ENCODE results near the gene LMX1A.

The LMX1A gene

DNA sequence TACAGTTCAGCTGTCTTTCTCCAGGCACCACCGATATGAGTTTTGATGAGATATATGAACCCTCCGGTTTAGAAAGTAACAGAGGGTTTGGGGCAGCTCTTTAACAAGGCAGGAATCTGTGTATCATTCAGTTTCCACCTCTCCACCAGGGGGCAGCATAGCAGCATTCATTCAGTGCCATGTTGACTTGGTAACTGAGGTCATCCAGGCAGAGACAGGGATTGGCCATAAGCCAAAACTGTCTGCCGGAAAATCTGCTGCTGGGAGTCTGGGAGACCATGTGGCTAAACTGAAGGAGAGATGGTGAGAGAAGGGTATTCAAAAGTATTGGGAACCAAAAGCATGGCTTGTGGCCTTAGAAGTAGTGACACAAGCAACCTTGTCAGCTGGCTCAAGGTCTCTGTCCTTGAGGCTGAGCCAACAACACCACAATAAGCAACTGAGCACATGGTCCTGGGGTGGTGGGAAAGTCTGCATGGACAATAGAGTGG lies 98.5 kb downstream of the LMX1A start:
- peak; percentile 35 for DNase-seq

DNA sequence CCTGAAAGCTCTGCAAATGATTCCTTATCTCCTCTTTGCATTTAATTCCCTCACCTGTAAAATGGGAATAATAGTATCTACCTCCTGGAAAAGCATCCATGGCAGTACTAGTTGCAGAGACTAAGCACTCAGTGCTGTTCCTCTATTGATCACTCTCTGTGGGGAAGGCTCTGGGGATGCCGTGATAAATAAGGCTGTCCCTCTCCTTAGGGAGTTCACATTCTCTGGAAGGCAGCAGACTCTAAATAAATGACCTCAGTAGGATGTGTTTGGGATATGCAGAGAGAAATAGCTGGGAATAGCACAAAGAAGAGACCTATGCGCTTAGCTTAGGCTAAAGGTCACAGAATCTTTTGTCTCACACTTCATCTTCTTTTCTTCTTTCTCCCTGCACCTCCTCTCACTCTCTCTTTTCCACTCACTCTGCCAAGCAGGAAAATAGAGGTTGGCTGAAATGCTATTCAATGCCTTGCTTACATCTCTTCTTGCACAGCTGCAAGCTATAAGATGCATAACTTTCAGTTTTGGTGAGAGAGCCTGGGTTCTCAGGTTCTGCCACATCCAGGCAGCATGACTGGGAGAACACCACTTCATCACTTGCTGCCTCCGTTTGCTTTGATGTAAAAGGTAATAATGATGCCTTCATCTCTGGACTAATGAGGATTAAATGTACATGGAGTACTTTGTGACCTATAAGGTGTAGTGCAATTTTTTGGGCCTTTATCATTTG lies 101.5 kb downstream of the LMX1A start:
- no peak for DNase-seq

- DNase-seq: no peak
Observed at GRCh38 chr1:165254376-165254775, 102.1 kb downstream of the LMX1A start.

- DNase-seq: no peak
Observed at GRCh38 chr1:165253818-165254254, 102.7 kb downstream of the LMX1A start.

DNA sequence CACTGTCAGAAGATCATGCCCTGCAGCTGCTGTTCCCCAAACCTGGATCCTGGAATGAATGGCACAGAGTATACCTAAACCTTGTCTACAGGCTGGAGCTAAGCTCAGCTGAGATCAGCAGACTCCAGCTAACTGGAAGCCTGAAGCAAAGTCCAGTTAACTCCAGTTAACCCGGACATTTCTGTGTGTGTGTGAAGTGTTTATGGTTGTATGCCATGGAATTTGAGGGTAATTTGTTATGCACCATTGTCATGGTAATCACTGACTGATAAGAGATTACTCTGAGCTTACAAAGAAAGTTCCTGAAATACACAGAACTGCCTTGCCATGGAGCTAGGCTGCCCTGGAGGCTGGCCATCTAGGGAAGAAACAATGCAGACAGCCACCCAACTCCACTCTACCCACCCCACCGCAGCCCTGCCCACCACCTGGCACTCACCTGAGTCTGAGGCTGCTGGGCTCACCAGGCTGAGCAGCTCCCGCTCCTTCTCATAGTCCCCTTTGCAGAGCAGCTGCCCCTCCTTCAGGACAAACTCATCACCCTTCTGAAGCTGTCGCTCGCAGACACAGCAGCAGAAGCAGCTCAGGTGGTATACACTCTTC lies 107.4 kb downstream of the LMX1A start:
- no peak for DNase-seq

GRCh38 chr1:165241952-165242351 lies 114.6 kb downstream of the LMX1A start:
- no peak for DNase-seq

- DNase-seq: no peak
Observed at GRCh38 chr1:165241321-165241720, 115.2 kb downstream of the LMX1A start.

DNA sequence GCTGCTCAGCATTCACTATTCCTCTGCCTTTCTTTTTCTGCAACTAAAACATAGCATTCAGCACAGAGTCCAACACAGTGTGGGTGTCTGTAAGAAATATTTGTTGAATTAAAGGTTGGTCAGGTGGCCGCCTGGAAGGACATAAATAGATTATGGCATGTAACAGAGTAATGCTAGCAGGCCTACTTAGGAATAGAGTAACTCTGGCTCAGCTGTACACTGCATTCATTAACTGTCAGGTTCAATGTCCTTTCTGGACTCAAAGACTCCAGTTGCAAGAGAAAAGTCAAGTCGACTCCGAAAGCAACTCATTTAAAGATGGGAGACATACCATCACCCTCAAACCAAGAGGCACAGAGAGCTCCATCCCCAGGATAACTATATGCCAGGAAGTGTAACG lies 116.0 kb downstream of the LMX1A start:
- no peak for DNase-seq

GRCh38 chr1:165239873-165240272 lies 116.6 kb downstream of the LMX1A start:
- no peak for DNase-seq

DNA sequence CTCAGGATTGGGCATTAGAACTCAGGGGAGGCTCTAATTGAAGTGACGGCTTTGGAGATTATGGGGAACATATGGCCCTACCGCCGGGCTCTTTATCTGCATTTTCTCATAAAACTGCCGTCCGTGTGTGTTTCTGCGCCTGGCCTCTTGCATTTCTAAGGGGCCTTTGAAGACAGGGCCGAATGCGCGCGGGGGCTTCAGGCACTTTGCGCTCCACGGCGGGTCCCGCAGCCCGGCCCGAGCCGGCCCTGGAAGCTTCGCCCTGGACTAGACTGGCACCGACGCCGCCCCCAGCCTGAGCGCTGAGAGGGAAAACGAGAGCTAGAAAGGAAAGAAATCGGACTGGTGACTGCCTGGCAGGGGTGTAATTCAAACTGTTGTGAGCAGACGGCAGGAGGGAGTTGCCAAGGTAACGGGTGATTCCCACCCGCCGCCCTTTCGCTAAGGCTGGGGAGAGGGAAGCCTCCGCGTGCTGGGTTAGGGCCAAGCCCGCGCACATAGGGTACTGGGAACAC lies 120.7 kb downstream of the LMX1A start:
- no peak for DNase-seq

DNA sequence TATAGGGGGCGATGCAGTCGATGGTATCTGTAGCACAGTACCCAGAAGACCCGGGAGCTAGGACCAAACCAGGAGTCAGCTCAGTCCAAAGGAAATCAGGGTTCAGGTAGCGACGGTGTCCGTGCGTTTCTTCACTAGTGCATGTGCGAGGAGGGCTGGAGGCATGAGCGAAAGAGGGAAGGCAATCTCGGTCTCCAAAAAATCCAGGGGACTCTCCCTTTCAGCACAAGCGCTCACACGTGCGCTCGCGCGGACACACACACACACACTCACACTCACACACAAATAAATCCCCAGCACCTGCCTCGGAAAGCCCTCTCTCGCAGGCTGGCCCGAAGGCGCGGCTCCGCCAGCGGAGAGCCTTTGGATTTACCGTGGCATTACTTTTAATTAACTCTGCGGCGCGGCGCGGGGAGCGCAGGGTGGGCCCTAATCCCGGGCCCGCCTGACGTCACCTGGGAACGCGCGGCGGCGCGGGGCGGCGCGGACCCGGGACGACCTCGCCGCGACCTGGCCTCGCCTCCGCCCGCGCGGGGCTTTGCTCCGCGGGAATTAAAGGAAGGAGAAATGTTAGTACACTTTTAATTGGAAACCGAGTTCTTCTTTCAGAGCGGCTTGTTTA lies 121.2 kb downstream of the LMX1A start:
- DNase-seq: no peak

DNA sequence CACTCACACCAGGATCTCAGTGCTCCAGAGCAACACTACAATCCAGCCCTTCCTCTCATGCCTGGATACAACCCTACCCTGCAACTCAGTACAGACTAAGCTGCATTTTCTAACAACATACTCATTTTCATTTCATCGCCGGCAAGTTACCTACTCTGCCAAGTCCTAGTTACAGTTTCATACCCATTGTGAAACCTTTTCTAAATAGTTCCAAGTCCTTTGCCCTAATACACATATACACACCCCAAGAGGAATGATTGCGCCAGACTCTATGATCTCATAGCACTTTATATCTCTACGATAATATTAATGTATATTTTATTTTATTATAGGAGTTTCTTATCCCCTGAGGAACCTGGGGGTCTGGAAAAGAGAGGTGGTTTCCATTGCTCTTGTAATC lies 122.4 kb downstream of the LMX1A start:
- DNase-seq: no peak

- no peak for DNase-seq
Observed at GRCh38 chr1:165228676-165229075, 127.8 kb downstream of the LMX1A start.

- no peak for DNase-seq
Observed at GRCh38 chr1:165228111-165228655, 128.3 kb downstream of the LMX1A start.

GRCh38 chr1:165226326-165226725 lies 130.2 kb downstream of the LMX1A start:
- DNase-seq: no peak

GRCh38 chr1:165225650-165226049 lies 130.9 kb downstream of the LMX1A start:
- no peak for DNase-seq

DNA sequence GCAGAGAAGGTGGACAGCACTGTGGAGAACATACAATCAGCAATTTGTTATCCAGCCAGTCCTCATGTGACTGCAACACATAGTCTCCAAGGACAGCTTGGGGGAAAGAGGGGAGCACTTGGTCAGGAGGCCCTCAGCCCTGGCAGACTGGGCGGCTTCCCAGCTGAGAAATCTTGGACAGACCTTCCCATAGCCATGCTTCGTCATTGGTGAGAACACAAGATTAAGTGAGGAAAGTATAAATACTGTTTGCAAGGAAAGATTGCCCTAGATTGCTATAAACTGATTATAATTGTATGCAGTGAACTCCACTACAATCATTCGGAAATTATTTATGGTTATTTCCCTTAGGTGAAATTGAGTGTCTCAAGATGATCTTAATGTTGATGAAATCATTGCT lies 131.5 kb downstream of the LMX1A start:
- no peak for DNase-seq

- no peak for DNase-seq
Observed at GRCh38 chr1:165224504-165224903, 132.0 kb downstream of the LMX1A start.

DNA sequence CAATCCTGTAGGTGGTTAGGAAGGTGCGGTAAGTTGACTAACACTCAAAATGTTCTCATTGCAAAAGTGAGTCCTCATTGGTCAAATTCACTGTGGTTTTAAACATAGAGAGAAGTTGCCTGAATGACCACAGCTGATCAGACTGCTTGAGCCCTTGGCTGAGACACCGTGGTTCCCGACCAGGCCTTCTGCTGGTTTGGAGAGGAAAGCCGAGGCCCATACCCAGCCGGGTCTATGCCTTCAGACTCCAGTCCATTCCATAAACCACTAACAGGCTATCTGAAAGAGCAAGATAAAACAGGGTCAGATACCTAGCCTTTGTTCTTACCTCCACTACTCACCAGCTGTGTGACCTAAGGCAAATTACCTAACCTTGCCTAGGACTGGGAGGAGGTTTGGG lies 133.9 kb downstream of the LMX1A start:
- no peak for DNase-seq

DNA sequence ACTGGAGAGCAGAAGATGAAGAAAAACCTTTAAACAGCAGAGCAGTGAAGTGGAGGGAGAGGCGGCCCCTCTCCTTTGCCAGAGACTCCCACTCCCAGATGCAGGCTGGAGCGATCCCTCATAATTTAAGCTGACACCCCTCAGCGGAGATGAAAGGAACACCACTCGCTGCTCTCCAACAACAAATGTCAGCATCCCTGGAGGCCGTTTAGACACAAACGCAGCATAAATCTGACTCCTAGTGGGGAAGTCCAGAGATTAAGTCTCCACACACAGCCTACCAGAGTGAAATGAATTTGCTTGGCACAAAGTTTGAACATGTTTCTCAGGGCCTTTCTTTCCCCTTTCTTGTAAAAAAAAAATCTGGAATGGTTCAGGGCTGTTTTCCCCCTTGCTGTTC lies 137.8 kb downstream of the LMX1A start:
- DNase-seq: no peak

DNA sequence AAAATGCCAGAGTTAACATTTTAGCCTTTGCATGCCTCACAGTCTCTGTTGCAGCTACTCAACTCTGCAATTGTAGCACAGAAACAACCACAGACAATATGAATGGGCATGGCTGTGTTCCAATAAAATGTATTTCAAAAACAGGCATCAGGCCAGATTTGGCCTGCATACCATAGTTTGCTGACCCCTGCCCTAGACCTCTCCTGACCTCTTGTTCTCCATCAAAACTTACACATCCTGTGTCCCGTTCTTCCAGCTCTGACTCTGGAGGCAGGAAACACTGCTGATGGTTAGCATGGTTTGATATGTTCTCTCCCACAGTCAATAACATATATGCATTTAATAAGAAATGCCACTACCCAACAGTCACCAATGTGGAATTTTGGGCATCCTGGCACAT lies 138.6 kb downstream of the LMX1A start:
- no peak for DNase-seq

GRCh38 chr1:165216254-165216653 lies 140.3 kb downstream of the LMX1A start:
- no peak for DNase-seq

DNA sequence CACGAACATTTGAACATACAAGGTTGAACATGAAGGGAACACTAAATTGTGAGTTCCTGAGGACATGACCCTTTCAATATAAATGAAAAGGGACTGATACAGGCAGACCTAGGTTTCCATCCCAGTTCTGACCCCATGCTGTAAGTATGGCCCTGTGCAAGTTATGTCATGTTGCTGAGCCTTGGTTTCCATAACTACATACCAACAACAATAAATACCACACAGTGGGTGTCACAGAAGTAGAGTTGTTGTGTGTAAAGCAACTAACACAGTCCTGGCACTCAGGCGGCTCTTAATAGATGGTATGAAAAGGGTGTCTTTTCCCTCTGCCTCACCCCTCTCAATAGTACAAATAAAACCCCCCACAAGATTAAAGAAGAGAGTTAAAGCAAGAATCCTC lies 140.8 kb downstream of the LMX1A start:
- DNase-seq: no peak

DNA sequence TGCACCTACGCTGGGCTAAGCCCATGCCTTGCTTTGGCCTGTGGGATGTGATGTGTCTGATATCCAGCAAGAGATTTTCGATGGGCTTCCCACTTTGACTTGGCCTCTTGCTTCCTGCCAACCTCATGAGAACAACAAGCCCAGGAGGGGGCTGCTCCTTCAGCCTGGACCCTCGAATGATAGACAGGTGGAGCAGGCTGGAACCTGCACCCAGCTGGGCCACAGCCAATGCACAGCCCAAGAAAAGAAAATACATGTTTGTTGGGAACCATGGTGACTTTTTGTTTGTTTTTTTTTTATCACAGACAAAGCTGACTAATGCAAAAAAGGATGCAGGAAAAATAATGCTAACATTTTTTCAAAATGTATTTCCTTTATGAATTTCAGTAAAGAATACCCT lies 144.3 kb downstream of the LMX1A start:
- DNase-seq: no peak
